ENCODE measurements around the gene SCN9A.

GRCh38 chr2:166170356-166170755 lies 205.4 kb downstream of the SCN9A start:
- TF ChIP-seq CTCF (IDR thresholded peaks at IDR 0.05; ENCODE audit: poor library complexity, severe bottlenecking) (no peak), EP300 (conservative IDR thresholded peaks at IDR 0.05; ENCODE audit: poor library complexity, severe bottlenecking) (no peak), POLR2AphosphoS5 (IDR thresholded peaks at IDR 0.05) (no peak), EZH2 (IDR thresholded peaks at IDR 0.05; ENCODE audit: borderline replicate concordance, insufficient read depth, low read length, poor library complexity, severe bottlenecking) (no peak), SMC3 (conservative IDR thresholded peaks at IDR 0.05; ENCODE audit: poor library complexity) (no peak), MXI1 (conservative IDR thresholded peaks at IDR 0.05; ENCODE audit: poor library complexity, severe bottlenecking) (no peak), REST (IDR thresholded peaks at IDR 0.05; ENCODE audit: borderline replicate concordance) (no peak)
